ENCODE results near the gene PDGFD. TPM values are rescaled to one million over a fixed set of nuclear protein-coding genes. Genes with fewer than 3 reads are reported as not detected.

Gene PDGFD
- total RNA-seq, 1 donor from 2014 or later = 13.1 TPM

- no peak for DNase-seq
These were observed 210.0 kb downstream of the PDGFD start for GRCh38 chr11:103953797-103954486.

- DNase-seq = no peak
These were observed 214.2 kb downstream of the PDGFD start for GRCh38 chr11:103949781-103950180.

- no peak for DNase-seq
These were observed 215.7 kb downstream of the PDGFD start for GRCh38 chr11:103948187-103948763.

GRCh38 chr11:103947546-103947919, 216.4 kb downstream of the PDGFD start:
- DNase-seq = no peak

GRCh38 chr11:103946793-103947545, 217.0 kb downstream of the PDGFD start:
- no peak for DNase-seq

GRCh38 chr11:103944251-103944940, 219.6 kb downstream of the PDGFD start:
- DNase-seq = no peak

GRCh38 chr11:103942646-103943045, 221.3 kb downstream of the PDGFD start:
- DNase-seq = no peak

- DNase-seq = no peak
These were observed 223.4 kb downstream of the PDGFD start for GRCh38 chr11:103940551-103940950.

GRCh38 chr11:103939694-103940093, 224.3 kb downstream of the PDGFD start:
- DNase-seq = no peak

GRCh38 chr11:103936059-103936458, 227.9 kb downstream of the PDGFD start:
- no peak for DNase-seq

GRCh38 chr11:103935219-103935618, 228.7 kb downstream of the PDGFD start:
- DNase-seq = no peak

- DNase-seq = no peak
These were observed 234.6 kb downstream of the PDGFD start for GRCh38 chr11:103929170-103929903.

GRCh38 chr11:103928802-103929161, 235.2 kb downstream of the PDGFD start:
- no peak for DNase-seq

GRCh38 chr11:103928040-103928801, 235.7 kb downstream of the PDGFD start:
- DNase-seq = no peak

GRCh38 chr11:103927535-103927934, 236.4 kb downstream of the PDGFD start:
- no peak for DNase-seq

- DNase-seq = no peak
These were observed 237.0 kb downstream of the PDGFD start for GRCh38 chr11:103926990-103927389.

GRCh38 chr11:103924166-103925013, 239.6 kb downstream of the PDGFD start:
- DNase-seq = no peak

GRCh38 chr11:103923451-103923931, 240.5 kb downstream of the PDGFD start:
- no peak for DNase-seq

GRCh38 chr11:103920933-103921332, 243.0 kb downstream of the PDGFD start:
- no peak for DNase-seq

- no peak for DNase-seq
These were observed 243.5 kb downstream of the PDGFD start for GRCh38 chr11:103920449-103920848.
